Measurements from ENCODE around the gene STX17. TPM values are rescaled to one million over a fixed set of nuclear protein-coding genes. Genes with fewer than 3 reads are reported as not detected.
A peak's percentile ranks its signal among the peaks of the same experiment; 100 is the strongest.
"Not testable (repeated sequence)": the region's sequence is repeated elsewhere in the genome, so short reads cannot be mapped to it uniquely, and the experiment has no call there.

Gene STX17
- total RNA-seq (21.0 TPM), polyA plus RNA-seq (7.5 TPM)
- long read RNA-seq, donor 1: 0 reads
- long read RNA-seq, donor 2: 0 reads
- long read RNA-seq, donor 3, transcript STX17-201 (8 exons, 2,713 nt): major isoform, 5 of 14 reads
- long read RNA-seq, donor 3, partial matches to known transcripts: 5 of 14 reads
- long read RNA-seq, donor 3, other reads (novel, unspliced or antisense): 0 of 14 reads
- long read RNA-seq, donor 4, partial matches to known transcripts: 5 of 8 reads
- long read RNA-seq, donor 4, other reads (novel, unspliced or antisense): 0 of 8 reads
- long read RNA-seq, donor 5, transcript STX17-201 (8 exons, 2,713 nt): major isoform, 12 of 24 reads
- long read RNA-seq, donor 5, partial matches to known transcripts: 7 of 24 reads
- long read RNA-seq, donor 5, other reads (novel, unspliced or antisense): 0 of 24 reads
- long read RNA-seq, donor 6, partial matches to known transcripts: 0 of 4 reads
- long read RNA-seq, donor 6, other reads (novel, unspliced or antisense): 0 of 4 reads
- long read RNA-seq, donor 7, transcript STX17-201 (8 exons, 2,713 nt): major isoform, 7 of 9 reads
- long read RNA-seq, donor 7, partial matches to known transcripts: 0 of 9 reads
- long read RNA-seq, donor 7, other reads (novel, unspliced or antisense): 0 of 9 reads
- long read RNA-seq, donor 8, partial matches to known transcripts: 0 of 3 reads
- long read RNA-seq, donor 8, other reads (novel, unspliced or antisense): 0 of 3 reads
- long read RNA-seq, donor 9, transcript STX17-201 (8 exons, 2,713 nt): major isoform, 6 of 6 reads
- long read RNA-seq, donor 9, partial matches to known transcripts: 0 of 6 reads
- long read RNA-seq, donor 9, other reads (novel, unspliced or antisense): 0 of 6 reads
- long read RNA-seq, donor 10, partial matches to known transcripts: 0 of 5 reads
- long read RNA-seq, donor 10, other reads (novel, unspliced or antisense): 0 of 5 reads

DNA sequence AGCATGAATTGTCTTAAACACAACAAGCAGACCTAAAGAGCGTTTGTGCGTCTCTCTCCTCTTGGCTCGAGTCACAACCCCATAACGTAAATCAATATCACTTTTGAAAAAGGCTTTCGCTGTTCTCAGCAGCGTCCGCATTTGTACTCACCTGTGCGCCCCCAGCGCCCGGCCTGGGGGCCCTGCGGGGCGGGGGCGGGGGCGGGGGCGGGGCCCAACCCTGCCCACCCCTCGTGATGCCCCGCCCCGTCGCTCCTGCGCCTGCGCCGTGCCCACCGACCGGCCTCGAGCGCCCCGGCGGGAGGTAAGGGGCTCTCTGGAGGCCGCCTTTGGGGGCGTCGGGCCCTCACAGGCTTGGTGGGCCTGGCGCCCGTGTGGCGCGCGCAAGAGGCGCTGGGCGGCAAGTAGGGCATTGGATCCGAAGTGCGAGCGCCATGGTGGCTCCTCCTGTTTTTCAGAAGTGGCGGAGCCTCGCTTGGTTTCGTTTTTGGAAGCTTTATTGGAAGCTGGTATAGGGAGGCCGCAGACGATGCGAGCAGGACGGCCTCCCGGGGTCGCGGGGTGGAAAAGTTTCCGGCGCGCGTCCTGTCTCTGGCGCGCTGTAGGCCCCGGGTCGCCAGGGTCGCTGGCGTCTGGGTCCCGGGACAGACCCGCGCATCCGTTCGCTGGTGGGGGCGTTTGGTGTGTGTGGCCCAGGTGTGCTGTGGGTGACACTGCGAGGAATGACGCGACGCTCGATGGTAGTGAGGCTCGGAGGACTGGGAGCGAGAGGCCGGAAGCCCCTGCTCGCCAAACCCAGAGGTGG lies at the start of gene STX17:
STX17 (plus strand) TSS at position 252 of the 805 bp plus-strand sequence. CDS start 8,586 bp downstream, outside the sequence.
- WGBS: under 1% methylated on average over 76 of the region's 76 CpGs
- peak within 1 kb of the TSS; percentile 78 to 85 for H3K4me3 ChIP-seq (ENCODE audit: low read length in 2 of 2)
- DNase-seq (ENCODE audit: low read depth in 6 of 9, low spot score in 9 of 9): peak; percentile 55 to 92 (median 78)
- H3K27ac ChIP-seq (ENCODE audit: low read depth in 1 of 2, low read length in 1 of 2): peak within 1 kb of the TSS; percentile 97 to 98
- peaks cover 0 to 7% of the 10 kb centered on the region in 2 donors for H3K4me1 ChIP-seq (ENCODE audit: control insufficient read depth in 2 of 2, insufficient read depth in 2 of 2, low read length in 2 of 2)
- H3K9me3 ChIP-seq (ENCODE audit: control insufficient read depth in 2 of 2, insufficient read depth in 1 of 2, low read length in 1 of 2): peaks cover 0 to 3% of the 10 kb centered on the region in 2 donors
- no peaks in the 10 kb centered on the region for H3K36me3 ChIP-seq (ENCODE audit: control insufficient read depth in 2 of 2, insufficient read depth in 2 of 2, low read length in 1 of 2)
- no peaks in the 10 kb centered on the region for H3K27me3 ChIP-seq (ENCODE audit: control insufficient read depth in 2 of 2, insufficient read depth in 1 of 2, low read length in 1 of 2)

GRCh38 chr9:99857576-99857975 lies 48.9 kb upstream of the STX17 start:
- DNase-seq (ENCODE audit: low read depth in 6 of 9, low spot score in 9 of 9); H3K27me3 ChIP-seq (ENCODE audit: control insufficient read depth in 2 of 2, insufficient read depth in 1 of 2, low read length in 1 of 2); H3K27ac ChIP-seq (ENCODE audit: low read depth in 1 of 2, low read length in 1 of 2); H3K9me3 ChIP-seq (ENCODE audit: control insufficient read depth in 2 of 2, insufficient read depth in 1 of 2, low read length in 1 of 2); H3K36me3 ChIP-seq (ENCODE audit: control insufficient read depth in 2 of 2, insufficient read depth in 2 of 2, low read length in 1 of 2); H3K4me3 ChIP-seq (ENCODE audit: low read length in 2 of 2); H3K4me1 ChIP-seq (ENCODE audit: control insufficient read depth in 2 of 2, insufficient read depth in 2 of 2, low read length in 2 of 2): not testable (repeated sequence)
- WGBS: 97% methylated on average over 3 of the region's 3 CpGs

DNA sequence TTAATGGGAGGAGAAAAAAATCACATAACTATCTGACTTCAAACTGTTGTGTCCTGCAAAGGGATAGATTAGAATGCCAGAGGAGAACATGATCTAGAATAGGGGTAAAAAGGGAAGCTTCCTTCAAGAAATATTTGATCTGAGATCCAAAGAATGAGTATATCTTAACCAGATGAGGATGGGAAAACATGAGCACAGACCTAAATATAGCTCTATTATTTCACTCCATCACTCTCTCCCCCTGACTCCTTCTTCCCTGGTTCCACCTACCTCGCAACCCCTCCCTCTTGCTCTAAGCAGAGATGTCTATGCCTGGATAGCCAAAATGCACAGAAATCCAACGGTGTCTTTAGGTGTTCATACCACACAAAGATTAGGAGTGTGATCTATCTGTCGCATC lies 48.4 kb upstream of the STX17 start:
- no peak overlapping the region for H3K27ac ChIP-seq (ENCODE audit: low read depth in 1 of 2, low read length in 1 of 2)
- H3K4me3 ChIP-seq (ENCODE audit: low read length in 2 of 2): no peak overlapping the region
- no peak for DNase-seq (ENCODE audit: low read depth in 6 of 9, low spot score in 9 of 9)
- no peaks in the 10 kb centered on the region for H3K9me3 ChIP-seq (ENCODE audit: control insufficient read depth in 2 of 2, insufficient read depth in 1 of 2, low read length in 1 of 2)
- H3K36me3 ChIP-seq (ENCODE audit: control insufficient read depth in 2 of 2, insufficient read depth in 2 of 2, low read length in 1 of 2): no peaks in the 10 kb centered on the region
- H3K27me3 ChIP-seq (ENCODE audit: control insufficient read depth in 2 of 2, insufficient read depth in 1 of 2, low read length in 1 of 2): no peaks in the 10 kb centered on the region
- WGBS: 97% methylated on average over 3 of the region's 3 CpGs
- no peaks in the 10 kb centered on the region for H3K4me1 ChIP-seq (ENCODE audit: control insufficient read depth in 2 of 2, insufficient read depth in 2 of 2, low read length in 2 of 2)

DNA sequence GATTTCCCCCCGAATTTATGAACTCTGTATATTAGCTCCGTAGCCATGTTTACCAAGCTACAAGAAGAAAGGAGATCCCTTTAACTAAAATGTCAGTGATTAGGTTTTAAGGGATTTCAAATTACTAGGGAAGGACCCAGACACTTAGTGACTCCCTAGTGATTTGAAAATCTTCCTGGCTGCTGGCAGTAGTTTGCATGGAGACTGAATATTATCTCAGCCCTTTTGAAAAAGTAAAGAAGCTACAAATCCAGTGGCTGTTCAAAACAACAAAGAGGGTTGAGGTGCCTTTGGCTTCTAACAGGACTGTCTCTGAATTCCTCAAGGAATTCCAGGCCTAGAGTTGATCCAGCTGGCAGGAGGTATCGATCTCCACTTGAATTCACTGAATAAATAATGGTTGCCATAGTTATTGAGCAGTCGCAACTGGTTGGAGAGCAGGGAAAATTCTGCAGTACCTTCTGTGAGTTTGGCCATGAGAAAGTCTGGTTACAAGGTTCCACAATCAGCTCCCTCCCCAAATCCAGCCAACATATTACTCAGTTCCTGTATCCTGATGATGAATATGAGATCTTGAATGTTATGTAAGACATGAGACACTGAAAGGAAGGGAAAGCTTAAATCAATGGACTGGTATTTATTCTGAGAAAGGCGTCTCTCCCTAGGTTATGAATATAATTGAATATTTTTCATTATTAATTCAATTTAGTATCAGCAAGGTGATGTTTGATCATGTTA lies 47.0 kb upstream of the STX17 start:
- no peak overlapping the region for H3K4me3 ChIP-seq (ENCODE audit: low read length in 2 of 2)
- no peaks in the 10 kb centered on the region for H3K9me3 ChIP-seq (ENCODE audit: control insufficient read depth in 2 of 2, insufficient read depth in 1 of 2, low read length in 1 of 2)
- H3K4me1 ChIP-seq (ENCODE audit: control insufficient read depth in 2 of 2, insufficient read depth in 2 of 2, low read length in 2 of 2): no peaks in the 10 kb centered on the region
- 96% methylated on average over 5 of the region's 5 CpGs for WGBS
- H3K36me3 ChIP-seq (ENCODE audit: control insufficient read depth in 2 of 2, insufficient read depth in 2 of 2, low read length in 1 of 2): no peaks in the 10 kb centered on the region
- no peak for DNase-seq (ENCODE audit: low read depth in 6 of 9, low spot score in 9 of 9)
- no peaks in the 10 kb centered on the region for H3K27me3 ChIP-seq (ENCODE audit: control insufficient read depth in 2 of 2, insufficient read depth in 1 of 2, low read length in 1 of 2)
- H3K27ac ChIP-seq (ENCODE audit: low read depth in 1 of 2, low read length in 1 of 2): no peak overlapping the region

- Histone ChIP-seq H3K4me3 (ENCODE audit: low read length in 2 of 2) (no peak overlapping the region), H3K27ac (ENCODE audit: low read depth in 1 of 2, low read length in 1 of 2) (no peak overlapping the region), H3K9me3 (ENCODE audit: control insufficient read depth in 2 of 2, insufficient read depth in 1 of 2, low read length in 1 of 2) (no peaks in the 10 kb centered on the region), H3K36me3 (ENCODE audit: control insufficient read depth in 2 of 2, insufficient read depth in 2 of 2, low read length in 1 of 2) (no peaks in the 10 kb centered on the region), H3K27me3 (ENCODE audit: control insufficient read depth in 2 of 2, insufficient read depth in 1 of 2, low read length in 1 of 2) (no peaks in the 10 kb centered on the region), H3K4me1 (ENCODE audit: control insufficient read depth in 2 of 2, insufficient read depth in 2 of 2, low read length in 2 of 2) (no peaks in the 10 kb centered on the region)
- no peak for DNase-seq (ENCODE audit: low read depth in 6 of 9, low spot score in 9 of 9)
- WGBS: 91% methylated on average over 1 of the region's 1 CpG
Observed at GRCh38 chr9:99860266-99860665, 46.2 kb upstream of the STX17 start.

GRCh38 chr9:99863955-99864354 lies 42.5 kb upstream of the STX17 start:
- no peak for DNase-seq (ENCODE audit: low read depth in 6 of 9, low spot score in 9 of 9)
- Histone ChIP-seq H3K36me3 (ENCODE audit: control insufficient read depth in 2 of 2, insufficient read depth in 2 of 2, low read length in 1 of 2) (no peaks in the 10 kb centered on the region), H3K27me3 (ENCODE audit: control insufficient read depth in 2 of 2, insufficient read depth in 1 of 2, low read length in 1 of 2) (no peaks in the 10 kb centered on the region), H3K27ac (ENCODE audit: low read depth in 1 of 2, low read length in 1 of 2) (no peak overlapping the region), H3K9me3 (ENCODE audit: control insufficient read depth in 2 of 2, insufficient read depth in 1 of 2, low read length in 1 of 2) (no peaks in the 10 kb centered on the region), H3K4me1 (ENCODE audit: control insufficient read depth in 2 of 2, insufficient read depth in 2 of 2, low read length in 2 of 2) (no peaks in the 10 kb centered on the region), H3K4me3 (ENCODE audit: low read length in 2 of 2) (no peak overlapping the region)
- 96% methylated on average over 2 of the region's 2 CpGs for WGBS

GRCh38 chr9:99866398-99866797 lies 40.1 kb upstream of the STX17 start:
- H3K27ac ChIP-seq (ENCODE audit: low read depth in 1 of 2, low read length in 1 of 2): no peak overlapping the region
- no peaks in the 10 kb centered on the region for H3K27me3 ChIP-seq (ENCODE audit: control insufficient read depth in 2 of 2, insufficient read depth in 1 of 2, low read length in 1 of 2)
- no peaks in the 10 kb centered on the region for H3K9me3 ChIP-seq (ENCODE audit: control insufficient read depth in 2 of 2, insufficient read depth in 1 of 2, low read length in 1 of 2)
- H3K36me3 ChIP-seq (ENCODE audit: control insufficient read depth in 2 of 2, insufficient read depth in 2 of 2, low read length in 1 of 2): no peaks in the 10 kb centered on the region
- H3K4me3 ChIP-seq (ENCODE audit: low read length in 2 of 2): no peak overlapping the region
- 56% methylated on average over 2 of the region's 2 CpGs for WGBS
- DNase-seq (ENCODE audit: low read depth in 6 of 9, low spot score in 9 of 9): no peak
- H3K4me1 ChIP-seq (ENCODE audit: control insufficient read depth in 2 of 2, insufficient read depth in 2 of 2, low read length in 2 of 2): no peaks in the 10 kb centered on the region

DNA sequence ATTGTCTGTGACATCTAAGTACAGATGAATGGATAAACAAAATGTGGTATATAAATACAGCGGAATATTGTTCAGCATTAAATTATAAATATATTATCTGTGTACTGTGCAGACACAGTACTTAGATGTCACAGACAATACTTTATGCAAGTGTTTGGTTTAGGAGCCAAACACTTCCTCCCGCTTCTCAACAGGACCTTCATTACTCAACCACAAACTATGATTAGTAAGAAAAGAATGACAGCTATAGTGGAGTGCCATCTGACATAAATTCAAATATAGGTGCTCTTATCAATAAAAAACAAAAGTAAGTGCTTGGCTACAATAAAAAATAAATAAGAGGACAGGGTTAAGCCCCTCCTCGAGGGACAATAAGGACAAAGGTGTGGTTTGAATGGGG lies 38.9 kb upstream of the STX17 start:
- no peaks in the 10 kb centered on the region for H3K27me3 ChIP-seq (ENCODE audit: control insufficient read depth in 2 of 2, insufficient read depth in 1 of 2, low read length in 1 of 2)
- H3K27ac ChIP-seq (ENCODE audit: low read depth in 1 of 2, low read length in 1 of 2): no peak overlapping the region
- no peaks in the 10 kb centered on the region for H3K36me3 ChIP-seq (ENCODE audit: control insufficient read depth in 2 of 2, insufficient read depth in 2 of 2, low read length in 1 of 2)
- no peak overlapping the region for H3K4me3 ChIP-seq (ENCODE audit: low read length in 2 of 2)
- H3K4me1 ChIP-seq (ENCODE audit: control insufficient read depth in 2 of 2, insufficient read depth in 2 of 2, low read length in 2 of 2): no peaks in the 10 kb centered on the region
- no peak for DNase-seq (ENCODE audit: low read depth in 6 of 9, low spot score in 9 of 9)
- no peaks in the 10 kb centered on the region for H3K9me3 ChIP-seq (ENCODE audit: control insufficient read depth in 2 of 2, insufficient read depth in 1 of 2, low read length in 1 of 2)
- WGBS: 89% methylated on average over 3 of the region's 3 CpGs
